PC-9 (cell line): ENCODE results near the gene GFER. TPM values are rescaled to one million over a fixed set of nuclear protein-coding genes. Genes with fewer than 3 reads are reported as not detected.
A peak's percentile ranks its signal among the peaks of the same experiment; 100 is the strongest.
"Not testable (repeated sequence)": the region's sequence is repeated elsewhere in the genome, so short reads cannot be mapped to it uniquely, and the experiment has no call there.

ENCODE experiments used
- BruUV-seq: library from RNA; stranded (reverse); fragments of 400-500 nt; replicated peaks from 2 replicates; lab custom pipeline; 2021; lab: Mats Ljungman, UMichigan
- CTCF ChIA-PET: fragments of 300-600 bp; sonication (Branson Sonifier 250); formaldehyde crosslinking; loops from one replicate; lab custom pipeline; 2022; ENCODE audit warnings: antibody characterized with exemption; lab: Charles Lee
- POLR2A ChIA-PET: fragments of 300-600 bp; sonication (Branson Sonifier 250); formaldehyde crosslinking; loops from one replicate; lab custom pipeline; 2022; ENCODE audit warnings: antibody characterized with exemption; ENCODE audit not compliant: unreplicated experiment; lab: Charles Lee
- DNase-seq, 2 experiments: peaks; one replicate each; pipeline versions ENCODE4 v3.0.0 to v3.0.0-alpha.2; 2015 to 2022; ENCODE audit warnings: mixed read lengths in 1 of 2
- H2AFZ ChIP-seq: fragments of 200-600 bp; sonication (generic); 2 replicates; pipeline ENCODE4 v1.8.1; 2017; ENCODE audit warnings: antibody characterized with exemption
- H3F3A ChIP-seq: fragments of 200-600 bp; sonication (generic); 2 replicates; pipeline ENCODE4 v1.8.1; 2017; ENCODE audit warnings: antibody characterized with exemption, mild to moderate bottlenecking, low read depth; ENCODE audit not compliant: insufficient read depth
- H3K27ac ChIP-seq: fragments of 200-600 bp; sonication (generic); 2 replicates; pipeline ENCODE4 v1.6.1; 2016; ENCODE audit warnings: mixed run types
- H3K27me3 ChIP-seq: fragments of 200-600 bp; sonication (generic); 2 replicates; pipeline ENCODE4 v1.6.1; 2016; ENCODE audit warnings: low read depth, mixed run types; ENCODE audit not compliant: insufficient read depth
- H3K36me3 ChIP-seq: fragments of 200-600 bp; sonication (generic); 2 replicates; pipeline ENCODE4 v1.6.1; 2016; ENCODE audit warnings: low read depth, mixed run types
- H3K4me1 ChIP-seq: fragments of 200-600 bp; sonication (generic); replicated peaks from 2 replicates; pipeline ENCODE4 v1.6.1; 2016; ENCODE audit warnings: mixed run types; ENCODE audit not compliant: insufficient read depth
- H3K4me2 ChIP-seq: fragments of 200-600 bp; sonication (generic); 2 replicates; pipeline ENCODE4 v1.6.1; 2017; ENCODE audit warnings: mixed run types
- H3K4me3 ChIP-seq: fragments of 200-600 bp; sonication (generic); 2 replicates; pipeline ENCODE4 v1.6.1; 2016; ENCODE audit warnings: mixed run types
- H3K79me2 ChIP-seq: fragments of 200-600 bp; sonication (generic); 2 replicates; pipeline ENCODE4 v1.6.1; 2017; ENCODE audit warnings: low read depth, mixed run types
- H3K9me2 ChIP-seq: fragments of 200-600 bp; sonication (generic); 2 replicates; pipeline ENCODE4 v1.8.1; 2017; ENCODE audit warnings: mild to moderate bottlenecking; ENCODE audit not compliant: insufficient read depth
- H3K9me3 ChIP-seq: fragments of 200-600 bp; sonication (generic); 2 replicates; pipeline ENCODE4 v1.8.1; 2016; ENCODE audit warnings: low read depth; ENCODE audit not compliant: insufficient read depth
- H4K20me1 ChIP-seq: fragments of 200-600 bp; sonication (generic); 2 replicates; pipeline ENCODE4 v1.8.1; 2017; ENCODE audit not compliant: insufficient read depth
- CTCF ChIP-seq: fragments of 200-600 bp; sonication (generic); conservative IDR thresholded peaks from 2 replicates; pipeline ENCODE4 v1.6.1; 2017; ENCODE audit warnings: mixed run types, antibody characterized with exemption, mild to moderate bottlenecking, moderate library complexity
- EZH2 ChIP-seq: fragments of 200-600 bp; sonication (generic); IDR thresholded peaks from 2 replicates; pipeline ENCODE4 v1.8.0; 2017; ENCODE audit warnings: antibody characterized with exemption, low read depth
- intact Hi-C: fragments of 100-400 bp; cut with micrococcal nuclease; formaldehyde crosslinking; loops from one replicate; pipeline ENCODE4 v1.10.0; 2022; ENCODE audit not compliant: unreplicated experiment
- total RNA-seq: library from RNA; stranded (reverse); gene quantifications from 2 replicates; pipeline ENCODE4 v1.2.3, GENCODE V29; 2021

The GFER gene
- total RNA-seq, 1 experiment from 2014 or later = 59.7 TPM

- H2AFZ ChIP-seq = no peak overlapping the region
- peaks cover 15% of the 10 kb centered on the region for H3K4me1 ChIP-seq
- TF ChIP-seq CTCF (no peak), EZH2 (no peak)
- DNase-seq = no peak
- ChIA-PET POLR2A (interaction anchor here (0.5 kb wide), 1 partner anchor 123 kb away, joined by 4 read pairs; the partner anchor contains the start of gene TRAF7), CTCF (interaction anchor here (0.6 kb wide), 1 partner anchor 127 kb away, joined by 3 read pairs; no protein-coding TSS in a partner anchor)
- no peaks in the 10 kb centered on the region for H3K9me3 ChIP-seq
- peaks cover 2% of the 10 kb centered on the region; the same call in 1 of the 2 replicates for H4K20me1 ChIP-seq
- H3K27ac ChIP-seq = no peak overlapping the region
- H3K36me3 ChIP-seq = no peaks in the 10 kb centered on the region
- peaks cover 8% of the 10 kb centered on the region; the same call in 1 of the 2 replicates for H3F3A ChIP-seq
- H3K4me2 ChIP-seq = no peak overlapping the region
- H3K9me2 ChIP-seq = no peaks in the 10 kb centered on the region
- H3K4me3 ChIP-seq = no peak overlapping the region
- intact Hi-C loops = loop anchor here (2.0 kb wide), 1 partner anchor 14 kb away; the partner anchor contains the start of genes NTHL1 and TSC2
- no TSS peak for BruUV-seq
- H3K27me3 ChIP-seq = no peaks in the 10 kb centered on the region
- H3K79me2 ChIP-seq = 0 out of 2 replicates have a peak, but pooled peaks cover 4% of the 10 kb centered on the region
These were observed 48.5 kb downstream of the GFER start for GRCh38 chr16:2032285-2033056.

GRCh38 chr16:2033057-2033908, 49.3 kb downstream of the GFER start:
- Histone ChIP-seq H3K9me2 (no peaks in the 10 kb centered on the region), H2AFZ (no peak overlapping the region), H3K27me3 (no peaks in the 10 kb centered on the region), H3K9me3 (no peaks in the 10 kb centered on the region), H4K20me1 (no peaks in the 10 kb centered on the region), H3K36me3 (no peaks in the 10 kb centered on the region), H3K4me3 (no peak overlapping the region), H3K4me2 (0 out of 2 replicates have a peak overlapping the region, but pooled peaks have one; percentile 27), H3K27ac (no peak overlapping the region), H3K4me1 (peaks cover 10% of the 10 kb centered on the region), H3K79me2 (no peaks in the 10 kb centered on the region), H3F3A (no peaks in the 10 kb centered on the region)
- peak in 1 of 2 experiments; percentile 71 for DNase-seq
- POLR2A ChIA-PET = interaction anchor here (0.6 to 1.0 kb wide), 3 partner anchors 14 to 121 kb away, joined by 3 to 4 read pairs (median 3); partner anchors contain the start of genes NTHL1 and TSC2
- intact Hi-C loops = loop anchor here (2.0 kb wide), 1 partner anchor 14 kb away; the partner anchor contains the start of genes NTHL1 and TSC2
- TSS peak; percentile 25 for BruUV-seq
- TF ChIP-seq EZH2 (no peak), CTCF (no peak)
- CTCF ChIA-PET = no interaction called here

- H3K4me1 ChIP-seq, H3K36me3 ChIP-seq, H4K20me1 ChIP-seq, H3K27ac ChIP-seq, H3K27me3 ChIP-seq, H3F3A ChIP-seq, BruUV-seq, H3K79me2 ChIP-seq, H3K9me3 ChIP-seq, H3K4me3 ChIP-seq, H3K9me2 ChIP-seq, DNase-seq, H2AFZ ChIP-seq, CTCF ChIA-PET: not testable (repeated sequence)
- intact Hi-C loops = loop anchor here (2.0 kb wide), 1 partner anchor 13 kb away; the partner anchor contains the start of genes NTHL1 and TSC2
- H3K4me2 ChIP-seq = 0 out of 2 replicates have a peak overlapping the region, but pooled peaks have one; percentile 27
- POLR2A ChIA-PET = interaction anchor here (0.6 to 1.0 kb wide), 3 partner anchors 13 to 120 kb away, joined by 3 to 4 read pairs (median 3); partner anchors contain the start of genes NTHL1 and TSC2
These were observed 50.1 kb downstream of the GFER start for GRCh38 chr16:2033909-2034695.
